Smooth muscle cell (in vitro differentiated cells): ENCODE results near the gene SLC16A7. TPM values are rescaled to one million over a fixed set of nuclear protein-coding genes. Genes with fewer than 3 reads are reported as not detected.

Experiments
- DNase-seq: peaks from one replicate; lab custom pipeline; 2025; ENCODE audit not compliant: unreplicated experiment; lab: John Stamatoyannopoulos, UW
- H2AFZ ChIP-seq: fragments of 200-600 bp; sonication (generic); 2 replicates; pipeline ENCODE4 v1.6.0; 2016; ENCODE audit warnings: antibody characterized with exemption, low read depth, mild to moderate bottlenecking
- H3F3A ChIP-seq: fragments of 200-600 bp; sonication (generic); 2 replicates; pipeline ENCODE4 v1.6.0; 2017; ENCODE audit warnings: antibody characterized with exemption, low read depth
- H3K27ac ChIP-seq: fragments of 200-600 bp; sonication (generic); 2 replicates; pipeline ENCODE4 v1.5.1; 2016; ENCODE audit warnings: low read depth, mild to moderate bottlenecking
- H3K27me3 ChIP-seq: fragments of 200-600 bp; sonication (generic); 2 replicates; pipeline ENCODE4 v1.6.1; 2016; ENCODE audit warnings: low read depth, mild to moderate bottlenecking
- H3K36me3 ChIP-seq: fragments of 200-600 bp; sonication (generic); 2 replicates; pipeline ENCODE4 v1.5.1; 2016; ENCODE audit warnings: low read depth
- H3K4me1 ChIP-seq: fragments of 200-600 bp; sonication (generic); 2 replicates; pipeline ENCODE4 v1.5.1; 2016; ENCODE audit warnings: low read depth
- H3K4me2 ChIP-seq: fragments of 200-600 bp; sonication (generic); 2 replicates; pipeline ENCODE4 v1.6.0; 2016; ENCODE audit warnings: mild to moderate bottlenecking
- H3K4me3 ChIP-seq: fragments of 200-600 bp; sonication (generic); 2 replicates; pipeline ENCODE4 v1.5.1; 2016; ENCODE audit warnings: mild to moderate bottlenecking
- H3K79me2 ChIP-seq: fragments of 200-600 bp; sonication (generic); 2 replicates; pipeline ENCODE4 v1.6.0; 2016; ENCODE audit warnings: low read depth, mild to moderate bottlenecking
- H3K9ac ChIP-seq: fragments of 200-600 bp; sonication (generic); 2 replicates; pipeline ENCODE4 v1.6.0; 2016; ENCODE audit warnings: low read depth
- H3K9me3 ChIP-seq: fragments of 200-600 bp; sonication (generic); replicated peaks from 2 replicates; pipeline ENCODE4 v1.5.1; 2016; ENCODE audit warnings: low read depth
- H4K20me1 ChIP-seq: fragments of 200-600 bp; sonication (generic); 2 replicates; pipeline ENCODE4 v1.6.0; 2016; ENCODE audit warnings: low read depth
- CTCF ChIP-seq: fragments of 200-600 bp; sonication (generic); IDR thresholded peaks from 2 replicates; pipeline ENCODE4 v1.5.1; 2017; ENCODE audit warnings: borderline replicate concordance, mild to moderate bottlenecking, antibody characterized with exemption; ENCODE audit not compliant: insufficient read depth, poor library complexity, severe bottlenecking
- WGBS: methylation state at CpG from one replicate; pipeline ENCODE4 v1.1.7; 2016; ENCODE audit warnings: low lambda C conversion rate; 5-methylcytosine and 5-hydroxymethylcytosine counted together
- polyA plus RNA-seq: library from polyadenylated mRNA; unstranded; fragments of >200 nt; fragmentation: Nextera tagmentation; extraction: Ambion mirVana; gene quantifications from 2 replicates; pipeline ENCODE4 v1.2.1, GENCODE V29; 2016
- total RNA-seq: library from RNA; depleted of rRNA; stranded (reverse); fragments of >200 nt; gene quantifications from 2 replicates; pipeline ENCODE4 v1.2.3, GENCODE V29; 2014

SLC16A7 gene
- total and polyA plus RNA-seq, 2 experiments from 2014 or later: 1.6 to 13.8 TPM

DNA sequence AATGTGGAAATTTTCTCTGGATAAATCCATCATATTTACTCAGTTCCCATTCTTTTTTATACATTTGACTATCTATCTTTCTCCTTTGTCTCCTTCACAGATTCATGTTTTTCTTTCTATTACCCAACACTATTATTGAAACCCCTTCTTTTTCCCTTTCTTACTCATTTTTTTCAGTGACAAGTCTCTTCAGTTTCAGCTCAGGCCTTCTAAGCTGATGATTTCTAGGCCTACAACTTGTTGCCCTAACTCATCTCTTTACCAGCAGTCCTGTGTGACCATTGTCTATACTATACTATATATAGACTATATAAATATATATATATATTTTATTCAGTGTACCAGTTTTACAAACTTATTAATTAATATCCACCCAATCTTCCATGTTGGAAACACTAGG is 31.8 kb downstream of the SLC16A7 start:
- H3F3A ChIP-seq: no peaks in the 10 kb centered on the region
- no peaks in the 10 kb centered on the region for H3K79me2 ChIP-seq
- no peaks in the 10 kb centered on the region for H4K20me1 ChIP-seq
- H3K4me1 ChIP-seq: no peaks in the 10 kb centered on the region
- H3K9me3 ChIP-seq: no peaks in the 10 kb centered on the region
- H2AFZ ChIP-seq: no peak overlapping the region
- no peaks in the 10 kb centered on the region for H3K36me3 ChIP-seq
- H3K27ac ChIP-seq: no peak overlapping the region
- no peak overlapping the region for H3K4me3 ChIP-seq
- H3K9ac ChIP-seq: no peak overlapping the region
- no peak for TF ChIP-seq CTCF
- H3K4me2 ChIP-seq: no peak overlapping the region
- H3K27me3 ChIP-seq: no peaks in the 10 kb centered on the region
- DNase-seq: no peak

DNA sequence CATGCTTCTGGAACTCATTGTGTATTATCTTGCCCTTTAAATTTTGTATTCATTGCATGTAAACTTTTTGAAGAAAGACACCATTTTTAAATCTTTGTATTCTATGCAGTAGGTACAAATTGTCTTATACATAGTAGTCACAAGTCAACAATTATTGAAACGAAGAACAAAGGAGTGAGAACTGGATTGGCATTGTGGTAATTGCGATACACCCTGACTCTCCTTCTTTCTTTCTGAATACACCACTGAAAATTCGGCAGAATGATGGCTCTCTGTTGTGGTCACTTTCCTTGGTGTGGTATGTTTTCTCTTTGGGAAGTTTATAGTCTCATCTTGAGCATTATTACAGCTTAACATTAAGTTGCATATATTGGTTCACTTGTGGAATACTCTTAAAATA is 34.1 kb downstream of the SLC16A7 start:
- H3F3A ChIP-seq: no peaks in the 10 kb centered on the region
- no peak overlapping the region for H3K27ac ChIP-seq
- H3K27me3 ChIP-seq: no peaks in the 10 kb centered on the region
- no peak for TF ChIP-seq CTCF
- no peaks in the 10 kb centered on the region for H3K4me1 ChIP-seq
- no peaks in the 10 kb centered on the region for H3K9me3 ChIP-seq
- no peak overlapping the region for H3K9ac ChIP-seq
- WGBS: 91% methylated on average over 3 of the region's 3 CpGs
- no peaks in the 10 kb centered on the region for H4K20me1 ChIP-seq
- no peak overlapping the region for H2AFZ ChIP-seq
- H3K4me3 ChIP-seq: no peak overlapping the region
- H3K79me2 ChIP-seq: no peaks in the 10 kb centered on the region
- no peaks in the 10 kb centered on the region for H3K36me3 ChIP-seq
- no peak for DNase-seq
- H3K4me2 ChIP-seq: no peak overlapping the region

DNA sequence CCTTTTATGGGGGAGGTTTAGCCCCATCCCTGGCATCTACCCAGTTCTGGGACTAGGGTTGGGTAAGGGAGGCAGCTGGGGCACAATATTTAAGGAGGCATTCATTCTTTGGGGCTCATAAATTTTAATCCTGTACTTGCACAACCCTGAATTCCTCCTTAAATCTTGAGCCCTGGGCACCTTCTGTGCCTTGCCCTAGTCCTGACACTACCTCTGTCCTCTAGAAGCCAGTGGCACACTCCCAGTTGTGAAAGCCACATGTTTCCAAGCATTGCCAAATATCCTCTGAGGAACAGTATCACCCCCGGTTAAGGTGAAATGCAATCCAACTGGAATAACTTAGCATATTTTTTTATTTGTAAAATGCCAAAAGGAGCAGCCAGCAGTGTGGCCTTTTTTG is 36.6 kb downstream of the SLC16A7 start:
- no peaks in the 10 kb centered on the region for H3F3A ChIP-seq
- no peak overlapping the region for H2AFZ ChIP-seq
- WGBS: 72% methylated on average over 1 of the region's 1 CpG
- H3K4me3 ChIP-seq: no peak overlapping the region
- no peak overlapping the region for H3K27ac ChIP-seq
- no peak for DNase-seq
- no peak overlapping the region for H3K9ac ChIP-seq
- H4K20me1 ChIP-seq: no peaks in the 10 kb centered on the region
- H3K9me3 ChIP-seq: no peaks in the 10 kb centered on the region
- H3K36me3 ChIP-seq: no peaks in the 10 kb centered on the region
- H3K79me2 ChIP-seq: no peaks in the 10 kb centered on the region
- H3K4me2 ChIP-seq: no peak overlapping the region
- H3K4me1 ChIP-seq: peaks cover 5% of the 10 kb centered on the region
- H3K27me3 ChIP-seq: no peaks in the 10 kb centered on the region
- TF ChIP-seq CTCF: no peak

DNA sequence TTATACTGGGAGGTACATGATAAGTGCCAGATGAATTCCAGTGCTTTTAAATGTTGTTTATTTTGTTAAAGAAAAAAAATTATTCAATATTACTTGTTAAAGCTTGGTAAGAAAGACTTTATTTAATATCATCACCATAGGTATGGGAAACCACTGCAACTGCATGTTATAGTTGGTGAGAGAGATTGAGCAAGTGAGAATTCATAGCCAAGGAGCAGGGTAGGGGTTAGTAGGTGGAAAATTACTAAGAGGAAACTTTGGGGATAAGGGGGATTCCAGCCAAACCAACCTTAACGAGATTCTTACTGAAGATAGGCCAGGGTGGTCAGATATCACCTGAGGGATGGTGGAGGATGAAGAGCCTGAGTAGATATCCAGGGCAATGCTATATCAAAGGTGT is 38.4 kb downstream of the SLC16A7 start:
- Histone ChIP-seq H3K4me2 (no peak overlapping the region), H3K4me3 (no peak overlapping the region), H3K27me3 (no peaks in the 10 kb centered on the region), H3K79me2 (no peaks in the 10 kb centered on the region), H3K9ac (no peak overlapping the region), H4K20me1 (no peaks in the 10 kb centered on the region), H3K9me3 (no peaks in the 10 kb centered on the region), H3K4me1 (peaks cover 5% of the 10 kb centered on the region), H2AFZ (no peak overlapping the region), H3F3A (no peaks in the 10 kb centered on the region), H3K27ac (no peak overlapping the region), H3K36me3 (no peaks in the 10 kb centered on the region)
- WGBS: 81% methylated on average over 1 of the region's 1 CpG
- no peak for DNase-seq
- TF ChIP-seq CTCF: no peak
